ENCODE results near the gene NACC1. TPM values are rescaled to one million over a fixed set of nuclear protein-coding genes. Genes with fewer than 3 reads are reported as not detected.
A peak's percentile ranks its signal among the peaks of the same experiment; 100 is the strongest.
"Not testable (repeated sequence)": the region's sequence is repeated elsewhere in the genome, so short reads cannot be mapped to it uniquely, and the experiment has no call there.

The NACC1 gene
- total RNA-seq, 1 donor from 2014 or later = 34.7 TPM

DNA sequence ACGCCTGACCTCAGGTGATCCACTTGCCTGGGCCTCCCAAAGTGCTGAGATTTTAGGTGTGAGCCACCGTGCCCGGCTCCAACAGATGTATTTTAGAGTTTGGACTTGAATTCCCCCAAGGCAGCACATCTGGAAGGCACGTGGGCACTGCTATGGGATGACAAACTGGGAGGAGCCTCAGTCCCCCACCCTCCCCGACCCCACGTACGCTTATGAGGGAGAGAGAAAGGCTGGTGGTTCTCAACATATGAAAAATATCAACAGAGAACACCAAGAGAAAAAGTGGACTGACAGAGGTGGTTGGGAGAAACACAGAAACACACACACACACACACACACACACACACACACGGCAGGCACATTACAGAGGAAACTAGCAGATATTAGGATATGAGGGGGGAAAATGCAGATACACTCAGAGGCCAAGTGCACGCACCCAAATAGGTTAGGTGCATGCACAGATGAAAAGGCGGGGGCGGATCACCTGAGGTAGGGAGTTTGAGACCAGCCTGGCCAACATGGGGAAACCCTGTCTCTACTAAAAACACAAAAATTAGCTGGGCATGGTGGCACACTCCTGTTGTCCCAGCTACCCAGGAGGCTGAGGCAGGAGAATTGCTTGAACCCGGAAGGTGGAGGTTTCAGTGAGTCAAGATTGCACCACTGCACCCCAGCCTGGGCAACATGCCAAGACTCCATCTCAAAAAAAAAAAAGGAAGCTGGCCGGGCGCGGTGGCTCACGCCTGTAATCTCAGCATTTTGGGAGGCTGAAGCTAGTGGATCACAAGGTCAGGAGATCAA lies 28.9 kb downstream of the NACC1 start:
- no peak overlapping the region for H3K4me2 ChIP-seq
- peaks cover 3% of the 10 kb centered on the region for H3K27me3 Mint-ChIP-seq (ENCODE audit: insufficient read depth, low read depth)
- H3K4me3 Mint-ChIP-seq = no peak overlapping the region

DNA sequence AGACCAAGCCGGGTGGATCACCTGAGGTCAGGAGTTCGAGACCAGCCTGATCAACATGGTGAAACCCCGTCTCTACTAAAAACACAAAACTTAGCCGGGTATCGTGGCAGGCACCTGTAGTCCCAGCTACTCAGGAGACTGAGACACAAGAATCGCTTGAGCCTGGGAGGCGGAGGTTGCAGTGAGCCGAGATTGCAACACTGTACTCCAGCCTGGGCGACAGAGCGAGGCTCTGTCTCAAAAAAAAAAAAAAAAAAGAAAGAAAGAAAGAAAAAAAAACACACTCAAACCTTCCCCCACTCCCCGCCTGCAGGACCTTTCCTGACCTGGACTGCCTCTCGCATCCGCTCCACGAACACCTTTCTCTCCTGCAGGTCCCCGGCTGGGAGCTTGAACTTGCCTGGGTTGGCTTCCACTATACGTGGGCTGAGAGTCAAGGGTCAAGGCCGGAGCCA lies 31.1 kb downstream of the NACC1 start:
- H3K9me3 ChIP-seq (ENCODE audit: low read depth); H3K9me3 Mint-ChIP-seq; H3K36me3 Mint-ChIP-seq; H3K27me3 ChIP-seq; H3K4me1 ChIP-seq; H3K36me3 ChIP-seq; DNase-seq (ENCODE audit: low spot score); H3K27ac ChIP-seq; H3K9ac ChIP-seq; H3K27ac Mint-ChIP-seq: not testable (repeated sequence)
- H3K4me1 Mint-ChIP-seq = peaks cover 23% of the 10 kb centered on the region
- peaks cover 14% of the 10 kb centered on the region for H3K27me3 Mint-ChIP-seq (ENCODE audit: insufficient read depth, low read depth)
- peaks cover 21% of the 10 kb centered on the region for H3F3A ChIP-seq (ENCODE audit: low read depth)
- H3K4me3 Mint-ChIP-seq = peak overlapping the region; percentile 94
- H3K79me2 ChIP-seq (ENCODE audit: low read depth) = peaks cover 25% of the 10 kb centered on the region
- peak overlapping the region; percentile 66 for H2AFZ ChIP-seq (replicated peaks)
- peak overlapping the region; percentile 94 for H3K4me2 ChIP-seq
- H4K20me1 ChIP-seq (ENCODE audit: low read depth) = peaks cover 13% of the 10 kb centered on the region
- H3K4me3 ChIP-seq = peak overlapping the region; percentile 91

More for the DNA sequence above, 28.9 kb downstream of the NACC1 start:
- Histone ChIP-seq H3K79me2 (ENCODE audit: low read depth) (peaks cover 12% of the 10 kb centered on the region), H3K9me3 (ENCODE audit: low read depth) (no peaks in the 10 kb centered on the region), H3K27ac (no peak overlapping the region), H4K20me1 (ENCODE audit: low read depth) (no peaks in the 10 kb centered on the region), H3K36me3 (no peaks in the 10 kb centered on the region), H3K4me1 (no peaks in the 10 kb centered on the region), H3K4me3 (no peak overlapping the region), H3F3A (ENCODE audit: low read depth) (peaks cover 7% of the 10 kb centered on the region), H2AFZ (replicated peaks) (no peak overlapping the region), H3K27me3 (peaks cover 6% of the 10 kb centered on the region), H3K9ac (no peak overlapping the region)
- TF ChIP-seq CTCF (IDR thresholded peaks at IDR 0.05) (no peak), EZH2phosphoT487 (IDR thresholded peaks at IDR 0.05) (no peak), EZH2 (IDR thresholded peaks at IDR 0.05) (no peak)
- H3K4me1 Mint-ChIP-seq = peaks cover 13% of the 10 kb centered on the region
- no peak for DNase-seq (ENCODE audit: low spot score)
- H3K27ac Mint-ChIP-seq = no peak overlapping the region
- no peaks in the 10 kb centered on the region for H3K36me3 Mint-ChIP-seq
- H3K9me3 Mint-ChIP-seq = no peaks in the 10 kb centered on the region

GRCh38 chr19:13149628-13150186 lies 31.6 kb downstream of the NACC1 start:
- H3K27me3 Mint-ChIP-seq (ENCODE audit: insufficient read depth, low read depth) = peaks cover 16% of the 10 kb centered on the region
- Histone ChIP-seq H3K9me3 (ENCODE audit: low read depth) (no peaks in the 10 kb centered on the region), H2AFZ (replicated peaks) (peak overlapping the region; percentile 66), H3K36me3 (no peaks in the 10 kb centered on the region), H4K20me1 (ENCODE audit: low read depth) (peaks cover 18% of the 10 kb centered on the region), H3K4me3 (peak overlapping the region; percentile 91), H3K9ac (no peak overlapping the region), H3K4me2 (peak overlapping the region; percentile 94), H3K79me2 (ENCODE audit: low read depth) (peaks cover 31% of the 10 kb centered on the region), H3K4me1 (no peaks in the 10 kb centered on the region), H3K27me3 (peaks cover 6% of the 10 kb centered on the region), H3K27ac (no peak overlapping the region), H3F3A (ENCODE audit: low read depth) (peaks cover 26% of the 10 kb centered on the region)
- H3K4me1 Mint-ChIP-seq = peaks cover 26% of the 10 kb centered on the region
- no peak overlapping the region for H3K27ac Mint-ChIP-seq
- H3K4me3 Mint-ChIP-seq = peak overlapping the region; percentile 94
- DNase-seq (ENCODE audit: low spot score) = peak; percentile 72
- TF ChIP-seq EZH2 (IDR thresholded peaks at IDR 0.05) = peak; percentile 23
- no peak for TF ChIP-seq EZH2phosphoT487 (IDR thresholded peaks at IDR 0.05)
- no peak for TF ChIP-seq CTCF (IDR thresholded peaks at IDR 0.05)
- H3K9me3 Mint-ChIP-seq = no peaks in the 10 kb centered on the region
- H3K36me3 Mint-ChIP-seq = peaks cover 7% of the 10 kb centered on the region

Measured in neural progenitor cell (in vitro differentiated cells).